Smooth muscle cell (in vitro differentiated cells): ENCODE results near the gene ARAP3. TPM values are rescaled to one million over a fixed set of nuclear protein-coding genes. Genes with fewer than 3 reads are reported as not detected.

Source experiments
- DNase-seq: peaks from one replicate; lab custom pipeline; 2025; ENCODE audit not compliant: unreplicated experiment; lab: John Stamatoyannopoulos, UW
- H2AFZ ChIP-seq: fragments of 200-600 bp; sonication (generic); 2 replicates; pipeline ENCODE4 v1.6.0; 2016; ENCODE audit warnings: antibody characterized with exemption, low read depth, mild to moderate bottlenecking
- H3F3A ChIP-seq: fragments of 200-600 bp; sonication (generic); 2 replicates; pipeline ENCODE4 v1.6.0; 2017; ENCODE audit warnings: antibody characterized with exemption, low read depth
- H3K27ac ChIP-seq: fragments of 200-600 bp; sonication (generic); 2 replicates; pipeline ENCODE4 v1.5.1; 2016; ENCODE audit warnings: low read depth, mild to moderate bottlenecking
- H3K27me3 ChIP-seq: fragments of 200-600 bp; sonication (generic); 2 replicates; pipeline ENCODE4 v1.6.1; 2016; ENCODE audit warnings: low read depth, mild to moderate bottlenecking
- H3K36me3 ChIP-seq: fragments of 200-600 bp; sonication (generic); 2 replicates; pipeline ENCODE4 v1.5.1; 2016; ENCODE audit warnings: low read depth
- H3K4me1 ChIP-seq: fragments of 200-600 bp; sonication (generic); 2 replicates; pipeline ENCODE4 v1.5.1; 2016; ENCODE audit warnings: low read depth
- H3K4me2 ChIP-seq: fragments of 200-600 bp; sonication (generic); 2 replicates; pipeline ENCODE4 v1.6.0; 2016; ENCODE audit warnings: mild to moderate bottlenecking
- H3K4me3 ChIP-seq: fragments of 200-600 bp; sonication (generic); 2 replicates; pipeline ENCODE4 v1.5.1; 2016; ENCODE audit warnings: mild to moderate bottlenecking
- H3K79me2 ChIP-seq: fragments of 200-600 bp; sonication (generic); 2 replicates; pipeline ENCODE4 v1.6.0; 2016; ENCODE audit warnings: low read depth, mild to moderate bottlenecking
- H3K9ac ChIP-seq: fragments of 200-600 bp; sonication (generic); 2 replicates; pipeline ENCODE4 v1.6.0; 2016; ENCODE audit warnings: low read depth
- H3K9me3 ChIP-seq: fragments of 200-600 bp; sonication (generic); replicated peaks from 2 replicates; pipeline ENCODE4 v1.5.1; 2016; ENCODE audit warnings: low read depth
- H4K20me1 ChIP-seq: fragments of 200-600 bp; sonication (generic); 2 replicates; pipeline ENCODE4 v1.6.0; 2016; ENCODE audit warnings: low read depth
- WGBS: methylation state at CpG from one replicate; pipeline ENCODE4 v1.1.7; 2016; ENCODE audit warnings: low lambda C conversion rate; 5-methylcytosine and 5-hydroxymethylcytosine counted together
- polyA plus RNA-seq: library from polyadenylated mRNA; unstranded; fragments of >200 nt; fragmentation: Nextera tagmentation; extraction: Ambion mirVana; gene quantifications from 2 replicates; pipeline ENCODE4 v1.2.1, GENCODE V29; 2016
- total RNA-seq: library from RNA; depleted of rRNA; stranded (reverse); fragments of >200 nt; gene quantifications from 2 replicates; pipeline ENCODE4 v1.2.3, GENCODE V29; 2014
- TF ChIP-seq, protein P1 (sequence below): fragments of 200-600 bp; sonication (generic); IDR thresholded peaks from 2 replicates; pipeline ENCODE4 v1.5.1; 2017; ENCODE audit warnings: borderline replicate concordance, mild to moderate bottlenecking, antibody characterized with exemption; ENCODE audit not compliant: insufficient read depth, poor library complexity, severe bottlenecking

The ARAP3 gene
- total and polyA plus RNA-seq, 2 experiments from 2014 or later, result 9.4 to 11.1 TPM

DNA sequence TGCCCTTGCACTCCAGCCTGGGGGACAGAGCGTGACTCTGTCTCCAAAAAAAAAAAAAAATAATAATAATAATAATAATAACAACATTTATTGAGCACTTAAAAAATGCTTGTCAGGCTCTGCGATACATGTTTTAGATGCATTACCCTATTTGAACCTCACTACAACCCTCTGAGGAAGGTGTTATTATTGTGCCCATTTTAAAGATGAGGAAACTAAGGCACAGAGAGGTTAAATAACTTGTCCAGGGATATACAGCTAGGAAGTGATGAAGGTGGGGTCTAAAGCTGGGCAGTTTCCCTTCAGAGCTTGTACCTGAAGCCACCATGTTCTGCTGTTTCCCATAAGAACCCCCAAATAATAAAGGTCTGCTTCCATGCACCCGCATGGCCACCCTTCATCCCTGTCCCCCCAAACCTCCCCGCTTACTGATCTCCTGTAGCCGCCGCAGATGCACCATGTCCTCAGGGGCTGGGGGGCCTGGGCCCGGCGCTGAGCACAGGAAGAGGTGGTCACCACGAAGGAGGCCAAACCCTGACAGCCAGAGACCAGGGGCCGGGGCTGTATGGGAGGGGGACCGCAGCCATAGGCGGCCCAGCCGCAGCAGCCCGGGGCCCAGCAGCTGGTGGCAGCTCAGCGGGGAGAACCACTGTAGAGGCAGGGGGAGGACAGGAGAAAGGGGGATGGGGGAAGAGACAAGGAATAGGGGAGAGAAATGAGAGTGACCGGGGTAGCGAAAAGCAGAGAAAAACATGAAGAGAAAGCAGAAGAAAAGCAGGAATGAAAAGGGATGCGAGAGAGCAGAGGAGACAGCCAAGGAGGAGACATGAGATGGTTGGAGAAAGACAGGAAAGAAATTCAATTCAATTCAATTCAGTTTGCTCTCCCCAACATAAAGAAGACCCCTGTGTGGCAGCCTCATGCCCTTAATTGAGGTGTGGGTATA lies 15.8 kb downstream of the ARAP3 start:
- Histone ChIP-seq H3K27me3 (no peaks in the 10 kb centered on the region), H3K79me2 (no peaks in the 10 kb centered on the region), H3F3A (no peaks in the 10 kb centered on the region), H3K4me2 (no peak overlapping the region), H3K4me3 (no peak overlapping the region), H3K9me3 (no peaks in the 10 kb centered on the region), H4K20me1 (no peaks in the 10 kb centered on the region), H3K9ac (no peak overlapping the region), H3K27ac (no peak overlapping the region), H3K36me3 (no peaks in the 10 kb centered on the region), H2AFZ (no peak overlapping the region), H3K4me1 (no peaks in the 10 kb centered on the region)
- WGBS, result 94% methylated on average over 18 of the region's 18 CpGs
- DNase-seq, result no peak
- TF ChIP-seq, protein P1, sequence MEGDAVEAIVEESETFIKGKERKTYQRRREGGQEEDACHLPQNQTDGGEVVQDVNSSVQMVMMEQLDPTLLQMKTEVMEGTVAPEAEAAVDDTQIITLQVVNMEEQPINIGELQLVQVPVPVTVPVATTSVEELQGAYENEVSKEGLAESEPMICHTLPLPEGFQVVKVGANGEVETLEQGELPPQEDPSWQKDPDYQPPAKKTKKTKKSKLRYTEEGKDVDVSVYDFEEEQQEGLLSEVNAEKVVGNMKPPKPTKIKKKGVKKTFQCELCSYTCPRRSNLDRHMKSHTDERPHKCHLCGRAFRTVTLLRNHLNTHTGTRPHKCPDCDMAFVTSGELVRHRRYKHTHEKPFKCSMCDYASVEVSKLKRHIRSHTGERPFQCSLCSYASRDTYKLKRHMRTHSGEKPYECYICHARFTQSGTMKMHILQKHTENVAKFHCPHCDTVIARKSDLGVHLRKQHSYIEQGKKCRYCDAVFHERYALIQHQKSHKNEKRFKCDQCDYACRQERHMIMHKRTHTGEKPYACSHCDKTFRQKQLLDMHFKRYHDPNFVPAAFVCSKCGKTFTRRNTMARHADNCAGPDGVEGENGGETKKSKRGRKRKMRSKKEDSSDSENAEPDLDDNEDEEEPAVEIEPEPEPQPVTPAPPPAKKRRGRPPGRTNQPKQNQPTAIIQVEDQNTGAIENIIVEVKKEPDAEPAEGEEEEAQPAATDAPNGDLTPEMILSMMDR, result no peak

GRCh38 chr5:141664733-141665461 lies 17.1 kb downstream of the ARAP3 start:
- no peaks in the 10 kb centered on the region for H3K27me3 ChIP-seq
- H2AFZ ChIP-seq, result no peak overlapping the region
- H3K4me2 ChIP-seq, result no peak overlapping the region
- H3K27ac ChIP-seq, result no peak overlapping the region
- H3K4me1 ChIP-seq, result no peaks in the 10 kb centered on the region
- no peaks in the 10 kb centered on the region for H3K36me3 ChIP-seq
- H3F3A ChIP-seq, result no peaks in the 10 kb centered on the region
- WGBS, result 53% methylated on average over 12 of the region's 13 CpGs
- no peaks in the 10 kb centered on the region for H4K20me1 ChIP-seq
- H3K79me2 ChIP-seq, result no peaks in the 10 kb centered on the region
- no peaks in the 10 kb centered on the region for H3K9me3 ChIP-seq
- H3K9ac ChIP-seq, result no peak overlapping the region
- no peak overlapping the region for H3K4me3 ChIP-seq
- peak; percentile 37 for DNase-seq
- TF ChIP-seq, protein P1, result peak; percentile 93

DNA sequence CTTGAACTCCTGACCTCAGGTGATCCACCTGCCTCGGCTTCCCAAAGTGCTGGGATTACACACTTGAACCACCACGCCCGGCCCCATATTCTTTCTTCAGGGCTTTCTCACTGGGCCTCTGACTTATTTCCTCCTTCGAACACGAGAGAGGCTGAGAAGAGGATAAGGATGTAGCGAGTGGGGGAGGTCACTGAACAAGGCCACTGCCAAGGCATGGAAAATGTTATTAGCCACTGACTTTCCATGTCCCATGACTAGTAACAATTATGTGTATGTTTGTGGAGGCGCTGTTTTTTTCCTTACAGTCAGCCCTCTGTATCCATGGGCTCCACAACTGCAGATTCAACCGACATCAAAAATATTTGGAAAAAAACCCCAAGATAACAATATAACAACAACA lies 18.5 kb downstream of the ARAP3 start:
- Histone ChIP-seq H3K9me3 (no peaks in the 10 kb centered on the region), H3K27ac (no peak overlapping the region), H3F3A (no peaks in the 10 kb centered on the region), H3K79me2 (no peaks in the 10 kb centered on the region), H3K27me3 (no peaks in the 10 kb centered on the region), H3K36me3 (no peaks in the 10 kb centered on the region), H2AFZ (no peak overlapping the region), H4K20me1 (no peaks in the 10 kb centered on the region), H3K4me1 (no peaks in the 10 kb centered on the region), H3K4me2 (no peak overlapping the region), H3K4me3 (no peak overlapping the region), H3K9ac (no peak overlapping the region)
- TF ChIP-seq, protein P1, result no peak
- WGBS, result 94% methylated on average over 8 of the region's 8 CpGs
- no peak for DNase-seq
